Fibroblast of mammary gland (primary cell): ENCODE measurements around the gene VPS13D.
A peak's percentile ranks its signal among the peaks of the same experiment; 100 is the strongest.

Experiments
- DNase-seq: peaks from one replicate; pipeline ENCODE4 v3.0.0-alpha.2; 2010; ENCODE audit warnings: low read depth
- H3K4me3 ChIP-seq: 2 replicates; pipeline ENCODE4 v1.5.1; 2011; ENCODE audit warnings: low read depth, mild to moderate bottlenecking, low read length, moderate library complexity; ENCODE audit not compliant: control insufficient read depth
- TF ChIP-seq, protein P1 (sequence below): conservative IDR thresholded peaks from 2 replicates; pipeline ENCODE4 v1.5.1; 2011; ENCODE audit warnings: low read depth, low read length, inconsistent platforms; ENCODE audit not compliant: control insufficient read depth, insufficient read depth

The VPS13D gene

DNA sequence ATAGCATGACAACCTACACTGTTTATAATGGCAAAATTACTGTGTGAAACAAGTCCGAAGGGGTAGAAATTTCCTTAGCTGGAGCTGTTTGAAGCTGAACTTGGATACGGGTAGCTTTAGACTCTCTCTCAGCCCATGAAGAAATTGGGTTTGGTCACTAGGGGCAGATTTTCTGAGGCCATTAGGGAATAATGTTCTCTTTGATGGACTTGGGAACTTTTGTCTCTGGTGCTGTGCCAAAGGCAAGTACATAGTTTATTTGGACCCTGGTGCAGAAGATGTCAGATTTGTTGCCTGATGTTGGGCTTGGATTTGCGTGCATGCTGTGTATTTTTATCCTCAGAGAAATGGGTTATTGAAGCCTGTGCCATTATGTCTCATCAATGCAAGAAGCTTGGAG, 109.6 kb downstream of the VPS13D start:
- no peak overlapping the region for H3K4me3 ChIP-seq
- TF ChIP-seq, protein P1, sequence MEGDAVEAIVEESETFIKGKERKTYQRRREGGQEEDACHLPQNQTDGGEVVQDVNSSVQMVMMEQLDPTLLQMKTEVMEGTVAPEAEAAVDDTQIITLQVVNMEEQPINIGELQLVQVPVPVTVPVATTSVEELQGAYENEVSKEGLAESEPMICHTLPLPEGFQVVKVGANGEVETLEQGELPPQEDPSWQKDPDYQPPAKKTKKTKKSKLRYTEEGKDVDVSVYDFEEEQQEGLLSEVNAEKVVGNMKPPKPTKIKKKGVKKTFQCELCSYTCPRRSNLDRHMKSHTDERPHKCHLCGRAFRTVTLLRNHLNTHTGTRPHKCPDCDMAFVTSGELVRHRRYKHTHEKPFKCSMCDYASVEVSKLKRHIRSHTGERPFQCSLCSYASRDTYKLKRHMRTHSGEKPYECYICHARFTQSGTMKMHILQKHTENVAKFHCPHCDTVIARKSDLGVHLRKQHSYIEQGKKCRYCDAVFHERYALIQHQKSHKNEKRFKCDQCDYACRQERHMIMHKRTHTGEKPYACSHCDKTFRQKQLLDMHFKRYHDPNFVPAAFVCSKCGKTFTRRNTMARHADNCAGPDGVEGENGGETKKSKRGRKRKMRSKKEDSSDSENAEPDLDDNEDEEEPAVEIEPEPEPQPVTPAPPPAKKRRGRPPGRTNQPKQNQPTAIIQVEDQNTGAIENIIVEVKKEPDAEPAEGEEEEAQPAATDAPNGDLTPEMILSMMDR: peak; percentile 18
- DNase-seq: no peak

DNA sequence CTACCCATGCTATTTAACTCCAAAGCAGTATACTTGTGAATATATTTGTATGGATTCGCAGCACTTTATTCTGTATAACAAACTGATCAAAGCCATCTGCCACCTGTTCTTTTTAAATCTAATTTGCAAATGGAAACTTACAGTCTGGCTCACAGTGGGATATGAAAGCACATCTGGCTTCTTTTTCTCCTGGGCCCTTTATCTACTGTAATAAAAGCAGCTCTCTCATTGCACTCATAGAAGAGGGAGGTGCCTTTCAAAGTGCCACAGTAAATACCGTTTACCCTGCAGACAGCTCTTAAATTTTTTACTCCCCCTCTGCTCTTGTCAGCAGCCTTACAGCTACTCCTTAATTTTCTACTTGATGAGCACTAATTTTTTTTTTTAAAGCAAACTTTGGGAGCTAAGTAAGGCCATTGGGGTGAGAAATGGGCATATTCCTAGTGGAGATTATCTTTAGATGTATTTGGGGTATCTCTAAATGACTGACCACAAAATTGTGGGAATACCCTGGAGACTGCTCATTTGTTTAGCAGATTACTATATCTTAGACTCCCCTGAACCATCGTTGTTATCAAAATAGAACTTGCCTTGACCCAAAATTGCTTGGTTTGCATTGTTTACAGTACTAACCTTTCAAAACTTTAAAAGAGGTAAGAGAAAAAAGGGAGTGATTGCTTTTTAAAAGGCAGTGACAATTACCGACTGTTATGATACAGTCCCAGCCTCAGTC, 110.1 kb downstream of the VPS13D start:
- no peak for DNase-seq
- TF ChIP-seq, protein P1: no peak
- no peak overlapping the region for H3K4me3 ChIP-seq

DNA sequence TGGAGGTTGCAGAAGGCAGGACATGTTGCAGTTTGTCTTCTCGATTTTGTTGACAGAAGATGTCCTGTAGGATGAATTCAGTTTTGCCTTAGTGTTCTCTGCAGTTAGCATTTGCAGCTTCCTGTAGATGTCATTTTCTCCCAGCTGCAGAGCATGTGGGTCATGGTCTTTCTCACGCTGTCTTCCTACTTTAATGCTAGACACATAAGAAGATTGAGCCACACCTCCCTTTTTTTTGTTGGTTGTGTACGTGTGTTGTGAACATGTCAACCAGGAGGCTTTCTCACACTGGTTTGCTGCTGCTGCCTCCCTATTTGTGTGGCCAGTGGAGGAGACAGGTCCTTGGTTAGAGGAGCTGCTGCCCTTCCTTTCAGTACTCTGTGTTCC, 110.7 kb downstream of the VPS13D start:
- TF ChIP-seq, protein P1: no peak
- DNase-seq: no peak
- H3K4me3 ChIP-seq: no peak overlapping the region

DNA sequence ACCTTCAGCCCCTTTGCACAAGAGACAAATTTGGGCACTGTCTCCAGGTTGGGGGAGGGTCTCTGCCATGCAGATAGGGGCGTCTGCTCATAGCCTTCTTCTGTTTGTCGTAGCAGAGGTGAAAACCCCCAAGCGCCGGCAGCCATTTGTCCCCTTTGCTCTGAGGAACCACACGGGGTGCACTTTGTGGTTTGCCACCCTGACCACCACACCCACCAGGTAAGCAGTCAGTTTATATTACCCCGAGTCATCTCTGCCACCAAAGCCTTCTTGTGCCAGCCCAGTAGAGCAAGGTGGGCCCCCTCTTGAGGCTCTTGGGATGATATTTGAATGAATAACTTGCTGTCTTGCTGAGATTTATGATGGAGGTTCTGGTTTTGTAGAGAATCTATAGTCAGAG, 111.8 kb downstream of the VPS13D start:
- no peak for DNase-seq
- no peak overlapping the region for H3K4me3 ChIP-seq
- TF ChIP-seq, protein P1: no peak

DNA sequence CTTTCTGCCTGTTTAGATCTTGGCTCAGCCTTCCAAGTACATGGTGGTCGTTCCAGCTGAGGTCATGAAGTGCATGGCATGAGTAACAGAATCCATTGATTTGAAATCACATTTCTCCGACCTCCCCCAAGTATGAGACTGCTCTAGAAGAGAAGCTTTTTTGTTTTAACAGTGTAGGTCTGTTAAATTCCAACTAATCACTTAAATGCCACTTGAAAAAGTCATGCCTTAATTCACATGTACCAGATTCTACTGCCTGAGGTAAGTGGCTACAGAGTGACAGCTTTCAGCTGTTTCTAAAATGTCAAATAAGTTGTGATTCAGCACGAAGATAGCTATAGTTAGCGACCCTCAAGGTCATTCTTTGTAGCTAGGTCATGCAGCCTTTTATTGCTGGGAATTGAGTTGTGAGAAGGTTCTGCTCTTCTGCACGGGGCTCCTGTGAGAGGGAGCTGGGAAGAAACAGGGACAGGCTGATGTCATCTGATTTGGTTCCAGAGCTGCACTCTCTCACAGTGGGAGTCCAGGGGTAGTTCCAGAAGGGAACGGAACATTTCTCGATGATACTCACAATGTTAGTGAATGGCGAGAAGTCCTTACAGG, 112.7 kb downstream of the VPS13D start:
- H3K4me3 ChIP-seq: no peak overlapping the region
- no peak for DNase-seq
- TF ChIP-seq, protein P1: no peak

DNA sequence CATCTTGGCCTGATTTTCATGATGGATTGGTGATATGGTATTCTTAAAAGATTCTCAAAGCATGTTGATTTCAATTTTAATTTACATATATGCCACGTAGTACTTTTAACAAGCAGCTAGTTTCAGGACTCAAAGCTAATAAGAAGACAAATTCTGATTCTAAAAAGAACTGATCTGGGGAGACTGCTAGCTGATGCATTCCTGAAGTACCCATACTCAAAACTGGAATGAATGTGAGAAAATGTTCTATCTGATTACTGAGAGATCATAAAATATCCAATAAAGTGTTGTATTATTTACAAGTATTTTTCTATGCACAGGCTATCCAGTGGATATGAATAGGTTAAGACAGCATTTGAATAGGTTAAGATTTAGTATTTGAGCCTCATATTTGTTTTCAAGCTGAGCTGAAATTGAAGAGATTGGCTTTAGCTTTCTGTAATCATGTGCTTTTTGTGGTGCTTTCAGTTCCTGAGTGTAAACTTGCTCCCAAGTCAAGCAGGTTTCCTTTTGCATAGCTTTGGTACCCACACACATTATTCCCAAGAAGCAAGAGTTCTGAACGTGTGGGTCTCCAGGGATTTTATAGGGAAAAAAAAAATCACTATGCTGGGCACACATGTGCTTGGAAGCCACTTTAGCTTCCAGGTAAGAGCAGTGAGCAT, 114.1 kb downstream of the VPS13D start:
- TF ChIP-seq, protein P1: no peak
- no peak overlapping the region for H3K4me3 ChIP-seq
- no peak for DNase-seq
